Thoracic aorta (tissue), 2 donors: ENCODE measurements around the gene GPSM1. TPM values are rescaled to one million over a fixed set of nuclear protein-coding genes. Genes with fewer than 3 reads are reported as not detected.

Source experiments
- ATAC-seq: fragments of 150-250 bp; one replicate; pipeline ENCODE4 v1.8.0; 2017; ENCODE audit warnings: low read depth; ENCODE audit not compliant: insufficient number of reproducible peaks, low FRiP score
- DNase-seq: peaks from one replicate; pipeline ENCODE4 v3.0.0-alpha.2; 2020; ENCODE audit warnings: low spot score
- H3K27ac ChIP-seq, 2 donors: fragments of 200-600 bp; sonication (generic); 1 replicate in 1 of 2; 2 replicates in 1 of 2; pipeline ENCODE4 v1.5.1; 2016; ENCODE audit warnings: mild to moderate bottlenecking in 2 of 2, moderate library complexity in 2 of 2
- H3K27me3 ChIP-seq: fragments of 200-600 bp; sonication (generic); replicated peaks from 2 replicates; pipeline ENCODE4 v1.6.0; 2016; ENCODE audit warnings: mild to moderate bottlenecking; ENCODE audit not compliant: insufficient read depth
- H3K36me3 ChIP-seq: fragments of 200-600 bp; sonication (generic); one replicate; pipeline ENCODE4 v1.5.1; 2016
- H3K4me1 ChIP-seq, 2 donors: fragments of 200-600 bp; sonication (generic); 1 replicate in 1 of 2; 2 replicates in 1 of 2; pipeline versions ENCODE4 v1.5.1 to v1.6.0; 2016; ENCODE audit warnings: low read depth in 2 of 2, mild to moderate bottlenecking in 1 of 2; ENCODE audit not compliant: control insufficient read depth in 1 of 2
- H3K4me3 ChIP-seq: fragments of 200-600 bp; sonication (generic); 2 replicates; pipeline ENCODE4 v1.5.1; 2016; ENCODE audit warnings: mild to moderate bottlenecking
- H3K9me3 ChIP-seq: fragments of 200-600 bp; sonication (generic); 2 replicates; pipeline ENCODE4 v1.5.1; 2016
- total RNA-seq, 2 donors: library from RNA; depleted of rRNA; stranded (reverse); fragments of >200 nt; gene quantifications; one replicate each; pipeline versions ENCODE4 v1.1.0 to v1.2.3, GENCODE V29; 2016
- TF ChIP-seq, protein P1 (sequence below): fragments of 200-600 bp; sonication (generic); IDR thresholded peaks from one replicate; pipeline ENCODE4 v1.5.1; 2019; ENCODE audit warnings: antibody characterized with exemption

The GPSM1 gene
- total RNA-seq, 2 donors from 2014 or later: 29.2 to 33.6 TPM

DNA sequence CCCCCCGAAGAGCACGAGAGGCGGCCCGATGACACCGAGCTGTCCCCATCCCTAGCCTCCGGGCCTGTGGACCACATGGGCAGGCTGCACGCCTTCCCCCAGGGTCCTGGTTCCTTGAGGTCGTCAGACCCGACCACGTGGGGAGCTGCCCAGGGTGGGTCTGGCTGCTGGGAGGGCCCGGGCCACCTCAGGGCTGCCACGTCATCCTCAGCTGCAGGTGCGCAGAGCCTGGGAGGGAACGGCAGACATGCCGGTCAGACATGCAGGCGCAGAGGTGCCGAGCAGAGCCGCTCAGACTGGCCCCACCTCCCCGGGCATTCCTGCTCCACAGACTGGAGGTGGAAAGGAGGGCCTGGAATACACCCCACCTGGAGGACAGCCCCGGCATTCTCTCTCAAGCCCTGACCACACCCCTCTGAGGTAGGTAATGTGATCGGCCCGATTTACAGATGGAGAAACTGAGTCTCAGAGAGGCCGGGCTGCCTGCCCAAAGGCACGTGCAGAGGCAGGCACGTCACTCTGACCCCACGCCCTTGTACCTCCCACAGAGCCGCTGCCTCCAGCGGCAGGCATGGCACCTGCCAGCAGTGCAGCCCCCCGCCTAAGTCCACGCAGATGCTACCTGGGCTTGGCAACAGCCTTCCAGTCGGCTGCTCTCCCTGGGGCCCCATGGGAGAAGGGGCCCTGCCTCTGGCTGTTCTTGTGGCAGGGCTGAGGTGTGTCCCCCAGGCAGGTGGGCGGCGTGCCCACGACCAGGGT is 24.1 kb upstream of the GPSM1 start:
- no peak overlapping the region for H3K27ac ChIP-seq
- H3K9me3 ChIP-seq: no peaks in the 10 kb centered on the region
- ATAC-seq (no peak), DNase-seq (no peak)
- no peaks in the 10 kb centered on the region for H3K4me1 ChIP-seq
- H3K27me3 ChIP-seq: no peaks in the 10 kb centered on the region
- TF ChIP-seq, protein P1, sequence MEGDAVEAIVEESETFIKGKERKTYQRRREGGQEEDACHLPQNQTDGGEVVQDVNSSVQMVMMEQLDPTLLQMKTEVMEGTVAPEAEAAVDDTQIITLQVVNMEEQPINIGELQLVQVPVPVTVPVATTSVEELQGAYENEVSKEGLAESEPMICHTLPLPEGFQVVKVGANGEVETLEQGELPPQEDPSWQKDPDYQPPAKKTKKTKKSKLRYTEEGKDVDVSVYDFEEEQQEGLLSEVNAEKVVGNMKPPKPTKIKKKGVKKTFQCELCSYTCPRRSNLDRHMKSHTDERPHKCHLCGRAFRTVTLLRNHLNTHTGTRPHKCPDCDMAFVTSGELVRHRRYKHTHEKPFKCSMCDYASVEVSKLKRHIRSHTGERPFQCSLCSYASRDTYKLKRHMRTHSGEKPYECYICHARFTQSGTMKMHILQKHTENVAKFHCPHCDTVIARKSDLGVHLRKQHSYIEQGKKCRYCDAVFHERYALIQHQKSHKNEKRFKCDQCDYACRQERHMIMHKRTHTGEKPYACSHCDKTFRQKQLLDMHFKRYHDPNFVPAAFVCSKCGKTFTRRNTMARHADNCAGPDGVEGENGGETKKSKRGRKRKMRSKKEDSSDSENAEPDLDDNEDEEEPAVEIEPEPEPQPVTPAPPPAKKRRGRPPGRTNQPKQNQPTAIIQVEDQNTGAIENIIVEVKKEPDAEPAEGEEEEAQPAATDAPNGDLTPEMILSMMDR: no peak
- H3K36me3 ChIP-seq: no peaks in the 10 kb centered on the region
- H3K4me3 ChIP-seq: no peak overlapping the region

DNA sequence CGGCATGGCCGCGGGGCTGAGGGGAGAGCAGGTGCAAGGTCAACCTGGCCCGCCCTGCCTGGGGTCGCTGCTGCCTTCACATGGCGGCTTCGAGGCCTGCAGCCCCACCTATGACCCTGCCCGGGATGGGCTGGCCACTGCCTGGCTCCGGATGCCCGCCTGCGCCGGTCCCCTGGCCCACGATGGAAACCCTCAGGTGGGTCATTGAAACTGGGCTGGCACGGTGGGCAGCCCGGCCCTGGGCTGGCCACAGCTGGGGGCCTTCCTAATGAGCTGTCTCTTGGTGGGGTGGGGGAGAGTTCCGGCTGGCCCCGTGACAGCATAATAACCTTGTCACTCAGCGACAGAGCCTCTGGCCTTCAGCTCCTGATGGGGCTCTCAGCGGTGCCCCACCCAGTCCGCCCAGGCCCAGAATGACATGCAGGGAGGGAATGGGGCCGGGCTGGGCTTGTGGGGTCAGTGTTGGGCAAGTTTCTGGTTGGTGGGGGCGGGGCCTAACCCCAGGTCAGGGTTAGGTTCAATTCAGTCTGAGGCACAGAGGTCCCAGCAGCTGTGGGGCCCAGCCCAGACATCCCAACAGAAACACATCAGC is 23.4 kb upstream of the GPSM1 start, which contains the start of gene CCDC187:
TSS of gene CCDC187 (minus strand) at position 270 of the 592 bp plus-strand sequence. CDS start at position 6, 264 bp downstream.
- Histone ChIP-seq H3K4me1 (no peaks in the 10 kb centered on the region), H3K27ac (no peak within 1 kb of the TSS), H3K9me3 (no peaks in the 10 kb centered on the region), H3K27me3 (no peaks in the 10 kb centered on the region), H3K36me3 (no peaks in the 10 kb centered on the region), H3K4me3 (no peak within 1 kb of the TSS)
- DNase-seq (no peak), ATAC-seq (no peak)
- TF ChIP-seq, protein P1: no peak

DNA sequence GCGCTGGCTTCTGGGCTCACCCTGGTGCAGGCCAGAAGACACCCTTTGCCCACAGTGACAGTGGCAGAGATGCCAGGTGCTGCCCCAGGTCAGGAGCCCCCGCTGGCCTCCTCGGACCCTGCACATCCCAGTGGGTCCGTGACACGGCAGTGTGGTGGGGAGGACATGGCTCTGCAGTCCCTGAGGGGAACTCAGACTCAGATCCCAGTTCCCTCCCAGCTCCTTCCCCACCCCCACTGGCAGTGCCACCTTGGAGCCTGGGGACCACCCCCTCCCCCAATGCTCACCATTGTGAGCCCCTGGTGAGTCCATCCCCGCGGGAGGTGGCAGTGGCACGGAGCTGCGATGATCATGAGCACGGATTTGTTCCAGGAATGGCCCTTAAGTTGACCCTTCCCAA is 22.9 kb upstream of the GPSM1 start:
- no peaks in the 10 kb centered on the region for H3K9me3 ChIP-seq
- H3K27me3 ChIP-seq: no peaks in the 10 kb centered on the region
- ATAC-seq: no peak
- no peak overlapping the region for H3K4me3 ChIP-seq
- no peak overlapping the region for H3K27ac ChIP-seq
- H3K36me3 ChIP-seq: no peaks in the 10 kb centered on the region
- no peak for DNase-seq
- no peaks in the 10 kb centered on the region for H3K4me1 ChIP-seq
- TF ChIP-seq, protein P1: no peak

DNA sequence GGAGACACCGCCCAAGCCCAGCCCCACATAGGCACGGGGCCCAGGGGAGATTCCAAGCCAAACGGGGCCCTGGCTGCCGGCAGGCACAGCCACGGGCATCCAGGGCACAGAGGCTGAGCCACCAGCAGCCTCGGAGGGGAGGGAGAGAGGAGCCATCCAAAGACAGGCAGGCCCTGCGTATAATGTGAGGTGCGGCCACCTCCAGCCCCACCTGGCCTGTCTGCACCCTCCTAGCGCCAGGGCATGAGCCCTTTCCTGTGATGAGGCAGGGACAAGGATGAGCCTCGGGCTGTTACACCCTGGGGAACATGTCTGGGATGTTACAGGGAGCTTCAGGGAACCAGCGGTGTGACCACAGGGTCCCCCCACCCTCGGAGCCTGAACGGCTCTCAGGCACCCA is 22.4 kb upstream of the GPSM1 start:
- DNase-seq: no peak
- TF ChIP-seq, protein P1: no peak

DNA sequence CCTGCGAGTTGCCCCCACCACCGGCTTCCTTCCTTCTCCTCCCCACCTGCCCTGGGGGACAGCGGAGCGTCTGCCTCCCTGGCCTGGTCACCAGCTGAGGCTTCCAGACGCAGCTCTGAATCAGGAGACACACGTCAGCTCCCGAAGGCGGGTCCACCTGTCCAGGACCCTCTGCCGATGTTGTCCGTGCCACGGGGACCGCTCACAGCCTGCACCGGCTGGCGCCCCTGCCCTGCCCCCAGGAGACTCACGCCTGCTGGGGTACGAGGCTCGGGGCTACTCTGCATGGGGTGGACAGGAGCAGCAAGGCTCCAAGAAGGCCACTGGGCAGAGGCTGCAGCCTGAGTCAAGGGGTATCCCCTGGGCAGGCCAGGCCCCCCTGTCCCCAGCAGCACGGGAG is 21.5 kb upstream of the GPSM1 start:
- H3K27ac ChIP-seq: no peak overlapping the region
- no peaks in the 10 kb centered on the region for H3K36me3 ChIP-seq
- H3K4me3 ChIP-seq: no peak overlapping the region
- DNase-seq (no peak), ATAC-seq (no peak)
- no peaks in the 10 kb centered on the region for H3K9me3 ChIP-seq
- no peaks in the 10 kb centered on the region for H3K27me3 ChIP-seq
- no peaks in the 10 kb centered on the region for H3K4me1 ChIP-seq
- TF ChIP-seq, protein P1: no peak

More for the DNA sequence above, 22.4 kb upstream of the GPSM1 start:
- Histone ChIP-seq H3K27me3 (no peaks in the 10 kb centered on the region), H3K36me3 (no peaks in the 10 kb centered on the region), H3K9me3 (no peaks in the 10 kb centered on the region), H3K27ac (no peak overlapping the region), H3K4me1 (no peaks in the 10 kb centered on the region), H3K4me3 (no peak overlapping the region)
- no peak for ATAC-seq
